Measurements from ENCODE around the gene PCCA. TPM values are rescaled to one million over a fixed set of nuclear protein-coding genes. Genes with fewer than 3 reads are reported as not detected.

The PCCA gene
- total RNA-seq, 4 donors from 2014 or later, result 46.9 to 66.0 (median 49.4) TPM

DNA sequence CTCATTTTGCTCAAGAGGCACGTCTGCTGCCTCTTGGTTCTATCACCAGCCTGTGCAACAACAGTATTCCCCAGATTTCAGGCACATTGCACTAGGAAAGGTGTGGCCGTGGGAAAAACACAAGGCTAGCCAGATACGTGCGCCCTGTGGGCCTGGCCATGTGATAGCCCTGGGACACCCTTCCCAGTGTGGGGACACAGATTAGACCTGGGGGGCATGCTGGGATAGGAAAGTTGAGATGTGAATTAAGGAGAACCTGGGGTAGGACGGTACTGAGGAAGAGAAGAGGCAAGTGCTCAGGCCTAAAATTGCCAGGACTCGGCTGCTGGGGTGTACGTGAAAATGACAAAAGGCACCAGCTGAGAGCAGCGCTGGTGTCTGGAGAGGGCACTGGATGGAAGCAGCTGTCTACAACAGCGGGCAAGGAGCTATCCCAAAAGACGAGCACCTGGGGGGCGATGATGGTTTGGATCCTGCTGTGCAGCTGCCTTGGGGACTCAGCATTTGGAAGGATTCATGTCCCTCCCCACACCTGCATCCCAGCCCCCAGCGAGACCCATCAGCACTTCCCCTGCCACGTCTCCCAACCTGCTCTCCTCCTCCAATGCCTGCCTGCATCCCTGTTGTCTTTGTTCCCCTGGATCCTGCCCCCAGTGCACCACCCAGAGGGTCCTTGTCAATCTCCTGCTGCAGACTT is 445.4 kb downstream of the PCCA start:
- H3K4me1 ChIP-seq, result no peaks in the 10 kb centered on the region
- no peak for TF ChIP-seq POLR2A (IDR thresholded peaks at IDR 0.05)
- TF ChIP-seq, protein P1, sequence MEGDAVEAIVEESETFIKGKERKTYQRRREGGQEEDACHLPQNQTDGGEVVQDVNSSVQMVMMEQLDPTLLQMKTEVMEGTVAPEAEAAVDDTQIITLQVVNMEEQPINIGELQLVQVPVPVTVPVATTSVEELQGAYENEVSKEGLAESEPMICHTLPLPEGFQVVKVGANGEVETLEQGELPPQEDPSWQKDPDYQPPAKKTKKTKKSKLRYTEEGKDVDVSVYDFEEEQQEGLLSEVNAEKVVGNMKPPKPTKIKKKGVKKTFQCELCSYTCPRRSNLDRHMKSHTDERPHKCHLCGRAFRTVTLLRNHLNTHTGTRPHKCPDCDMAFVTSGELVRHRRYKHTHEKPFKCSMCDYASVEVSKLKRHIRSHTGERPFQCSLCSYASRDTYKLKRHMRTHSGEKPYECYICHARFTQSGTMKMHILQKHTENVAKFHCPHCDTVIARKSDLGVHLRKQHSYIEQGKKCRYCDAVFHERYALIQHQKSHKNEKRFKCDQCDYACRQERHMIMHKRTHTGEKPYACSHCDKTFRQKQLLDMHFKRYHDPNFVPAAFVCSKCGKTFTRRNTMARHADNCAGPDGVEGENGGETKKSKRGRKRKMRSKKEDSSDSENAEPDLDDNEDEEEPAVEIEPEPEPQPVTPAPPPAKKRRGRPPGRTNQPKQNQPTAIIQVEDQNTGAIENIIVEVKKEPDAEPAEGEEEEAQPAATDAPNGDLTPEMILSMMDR (IDR thresholded peaks at IDR 0.05), result no peak
- no peaks in the 10 kb centered on the region for H3K9me3 ChIP-seq
- no peak overlapping the region for H3K4me3 ChIP-seq
- H3K27me3 ChIP-seq, result no peaks in the 10 kb centered on the region
- H3K36me3 ChIP-seq, result peaks cover 0 to 12% (median 0%) of the 10 kb centered on the region in 3 donors
- H3K27ac ChIP-seq, result no peak overlapping the region
- DNase-seq, result peak in 1 of 3 donors; percentile 33

DNA sequence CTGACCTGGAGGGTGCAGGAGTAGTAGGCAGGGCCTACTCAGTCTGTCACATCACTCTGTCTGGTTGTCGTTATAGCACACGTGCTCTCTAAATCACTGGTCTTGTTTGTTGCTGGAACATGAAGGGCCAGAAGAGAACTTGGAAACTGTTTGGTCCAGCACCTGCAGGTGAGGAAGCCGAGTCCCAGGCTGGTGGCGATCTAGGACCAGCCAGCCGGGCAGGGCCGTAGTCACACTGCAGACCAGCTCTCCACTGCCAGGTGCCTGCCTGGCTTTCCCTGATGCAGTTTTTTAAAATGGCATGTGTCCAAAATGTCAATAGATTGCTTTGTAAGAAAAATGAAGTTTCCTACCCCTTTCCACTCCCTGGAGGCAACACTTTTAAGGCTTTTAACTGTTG is 446.0 kb downstream of the PCCA start:
- Histone ChIP-seq H3K4me1 (no peaks in the 10 kb centered on the region), H3K9me3 (no peaks in the 10 kb centered on the region), H3K27me3 (no peaks in the 10 kb centered on the region), H3K27ac (no peak overlapping the region), H3K4me3 (no peak overlapping the region), H3K36me3 (peaks cover 0 to 9% (median 0%) of the 10 kb centered on the region in 3 donors)
- no peak for DNase-seq
- no peak for TF ChIP-seq POLR2A (IDR thresholded peaks at IDR 0.05)
- TF ChIP-seq, protein P1 (IDR thresholded peaks at IDR 0.05), result no peak

DNA sequence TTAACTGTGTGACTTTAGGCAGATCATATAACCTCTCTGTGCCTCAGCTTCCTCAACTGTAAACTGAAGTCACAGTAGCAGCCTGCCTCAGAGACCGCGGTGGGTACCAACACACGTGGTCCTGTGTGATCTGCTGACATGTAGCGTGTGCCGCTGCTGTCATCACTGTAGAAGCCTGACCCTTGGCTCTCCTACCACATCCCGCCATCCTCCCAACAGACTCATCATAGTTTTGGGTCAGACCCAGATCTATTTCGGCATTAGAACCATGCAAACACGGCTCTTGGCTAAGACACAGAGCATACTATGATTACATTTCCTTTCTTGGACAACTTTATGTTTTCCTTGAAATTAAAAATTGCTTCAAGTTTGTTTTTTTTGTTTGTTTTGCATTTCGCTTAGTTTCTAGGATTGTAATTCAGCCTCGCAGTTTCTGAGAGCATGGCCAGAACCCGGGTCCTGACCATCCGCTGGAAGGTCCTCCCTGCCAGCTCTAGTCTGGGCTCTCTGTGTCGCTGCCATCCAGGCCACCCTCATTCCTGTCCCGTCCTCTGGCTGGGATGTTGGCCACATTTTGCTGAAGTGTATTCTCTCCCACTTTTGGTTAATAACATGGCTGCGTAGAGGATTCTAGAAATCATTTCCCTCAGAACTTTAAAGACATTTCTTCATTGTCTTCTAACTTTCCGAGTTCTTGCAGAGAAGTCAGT is 446.7 kb downstream of the PCCA start:
- TF ChIP-seq, protein P1 (IDR thresholded peaks at IDR 0.05), result no peak
- no peak for TF ChIP-seq POLR2A (IDR thresholded peaks at IDR 0.05)
- no peak for DNase-seq
- no peak overlapping the region for H3K27ac ChIP-seq
- H3K36me3 ChIP-seq, result peaks cover 0 to 8% (median 0%) of the 10 kb centered on the region in 3 donors
- H3K27me3 ChIP-seq, result no peaks in the 10 kb centered on the region
- H3K9me3 ChIP-seq, result no peaks in the 10 kb centered on the region
- H3K4me3 ChIP-seq, result no peak overlapping the region
- no peaks in the 10 kb centered on the region for H3K4me1 ChIP-seq

DNA sequence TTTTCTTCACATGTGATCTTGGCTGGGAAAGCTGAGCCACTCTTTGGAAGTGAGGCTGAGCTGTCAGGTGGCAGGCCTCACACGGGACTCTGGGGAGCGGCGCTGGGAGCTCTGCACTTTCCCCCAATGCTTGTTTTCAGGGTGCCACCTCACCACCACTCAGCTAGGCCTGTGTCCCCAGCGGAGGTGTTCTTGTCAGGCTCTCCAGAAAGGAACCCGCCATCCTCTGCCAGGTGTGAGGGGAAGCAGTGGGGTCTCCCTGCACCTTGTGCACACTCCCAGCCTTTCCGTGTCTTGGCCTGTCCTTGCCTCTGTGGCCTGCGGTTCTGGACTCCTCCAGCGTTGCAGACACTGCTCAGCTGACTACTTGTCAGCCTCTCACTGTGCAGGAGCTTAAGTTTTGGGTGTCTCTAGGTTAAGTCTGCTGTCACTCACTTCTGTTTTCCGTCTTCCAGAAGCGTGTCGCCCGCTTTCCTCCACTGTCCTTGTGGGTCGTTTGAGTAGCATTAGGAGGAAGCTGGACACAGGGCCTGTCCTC is 447.8 kb downstream of the PCCA start:
- peaks cover 0 to 8% (median 0%) of the 10 kb centered on the region in 3 donors for H3K36me3 ChIP-seq
- H3K9me3 ChIP-seq, result no peaks in the 10 kb centered on the region
- no peaks in the 10 kb centered on the region for H3K27me3 ChIP-seq
- H3K27ac ChIP-seq, result no peak overlapping the region
- H3K4me3 ChIP-seq, result no peak overlapping the region
- H3K4me1 ChIP-seq, result no peaks in the 10 kb centered on the region
- TF ChIP-seq, protein P1 (IDR thresholded peaks at IDR 0.05), result no peak
- no peak for TF ChIP-seq POLR2A (IDR thresholded peaks at IDR 0.05)
- DNase-seq, result peak in 2 of 3 donors; percentile 28 to 46

DNA sequence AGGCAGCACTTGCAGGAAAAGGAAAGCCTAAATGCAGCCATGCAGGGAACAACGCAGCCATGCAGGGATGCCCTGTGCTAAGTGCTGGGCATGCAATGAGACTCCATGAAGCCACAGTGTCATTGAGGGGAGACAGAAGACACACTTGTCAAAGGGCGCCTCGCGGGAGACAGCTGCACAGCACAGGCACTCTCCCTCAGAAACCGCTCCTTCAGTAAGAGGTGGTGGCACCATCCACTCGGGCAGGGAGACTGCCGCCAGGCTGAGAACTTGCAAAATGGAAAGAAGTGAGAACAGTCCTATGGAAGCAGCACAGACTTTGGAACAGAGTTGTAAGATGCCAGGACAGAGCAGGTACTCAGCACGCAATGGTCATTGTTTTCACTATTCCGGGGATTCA is 448.6 kb downstream of the PCCA start:
- TF ChIP-seq POLR2A (IDR thresholded peaks at IDR 0.05), result no peak
- TF ChIP-seq, protein P1 (IDR thresholded peaks at IDR 0.05), result no peak
- Histone ChIP-seq H3K9me3 (no peaks in the 10 kb centered on the region), H3K4me3 (no peak overlapping the region), H3K36me3 (peaks cover 0 to under 1% (median 0%) of the 10 kb centered on the region in 3 donors), H3K4me1 (no peaks in the 10 kb centered on the region), H3K27ac (no peak overlapping the region), H3K27me3 (no peaks in the 10 kb centered on the region)
- DNase-seq, result peak in 2 of 3 donors; percentile 22 to 31

All from Peyer's patch (tissue), 4 donors.